GM21737 (cell line): Measurements from ENCODE around the gene MANSC1.
"Not testable (repeated sequence)": the region's sequence is repeated elsewhere in the genome, so short reads cannot be mapped to it uniquely, and the experiment has no call there.

Experiments
- ATAC-seq: cut with Tn5 transposase; IDR thresholded peaks from one replicate; pipeline ENCODE4 v1.9.1; 2021; ENCODE audit warnings: mild to moderate bottlenecking, moderate library complexity; ENCODE audit not compliant: unreplicated experiment

The MANSC1 gene

DNA sequence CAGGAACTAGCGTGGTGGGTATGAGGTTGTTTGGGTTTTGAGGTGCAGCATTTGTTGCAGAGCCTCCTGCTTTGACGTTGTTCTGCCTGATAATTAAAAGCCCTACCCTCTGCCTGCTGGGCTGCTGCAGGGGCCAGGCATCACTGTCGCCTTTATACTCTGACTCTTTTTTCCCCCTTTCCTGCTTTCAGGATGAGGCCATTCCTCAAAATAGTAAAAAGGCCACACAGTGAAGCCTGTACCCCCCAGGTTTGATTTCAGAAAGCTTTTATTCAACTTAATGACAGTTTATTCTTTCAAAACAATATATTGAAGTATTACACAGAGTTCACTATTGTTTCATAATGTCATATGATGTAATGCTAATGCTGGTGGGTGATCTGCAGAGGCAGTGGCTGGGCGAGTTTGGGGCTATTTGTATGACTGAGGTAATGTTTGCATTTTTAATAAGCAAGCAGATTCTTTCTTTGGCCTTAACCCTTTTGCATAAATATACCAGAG, 15.9 kb upstream of the MANSC1 start:
- no peak for ATAC-seq

DNA sequence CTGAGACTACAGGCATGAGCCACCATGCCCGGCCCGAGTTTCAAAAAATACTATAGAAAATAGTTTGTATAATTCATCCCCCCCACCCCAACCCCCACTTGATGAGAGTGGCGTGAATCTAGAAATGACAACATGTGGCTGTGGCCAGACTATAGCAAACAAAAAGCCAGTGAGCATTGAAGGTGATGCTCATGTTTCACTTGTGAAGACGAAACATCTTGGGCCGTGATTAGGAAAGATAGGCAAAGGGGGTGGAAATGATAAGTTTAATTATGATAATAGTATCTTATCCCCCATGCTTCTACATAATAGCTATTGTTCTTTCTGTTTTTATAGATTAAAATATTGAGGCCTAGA, 15.4 kb upstream of the MANSC1 start:
- no peak for ATAC-seq

DNA sequence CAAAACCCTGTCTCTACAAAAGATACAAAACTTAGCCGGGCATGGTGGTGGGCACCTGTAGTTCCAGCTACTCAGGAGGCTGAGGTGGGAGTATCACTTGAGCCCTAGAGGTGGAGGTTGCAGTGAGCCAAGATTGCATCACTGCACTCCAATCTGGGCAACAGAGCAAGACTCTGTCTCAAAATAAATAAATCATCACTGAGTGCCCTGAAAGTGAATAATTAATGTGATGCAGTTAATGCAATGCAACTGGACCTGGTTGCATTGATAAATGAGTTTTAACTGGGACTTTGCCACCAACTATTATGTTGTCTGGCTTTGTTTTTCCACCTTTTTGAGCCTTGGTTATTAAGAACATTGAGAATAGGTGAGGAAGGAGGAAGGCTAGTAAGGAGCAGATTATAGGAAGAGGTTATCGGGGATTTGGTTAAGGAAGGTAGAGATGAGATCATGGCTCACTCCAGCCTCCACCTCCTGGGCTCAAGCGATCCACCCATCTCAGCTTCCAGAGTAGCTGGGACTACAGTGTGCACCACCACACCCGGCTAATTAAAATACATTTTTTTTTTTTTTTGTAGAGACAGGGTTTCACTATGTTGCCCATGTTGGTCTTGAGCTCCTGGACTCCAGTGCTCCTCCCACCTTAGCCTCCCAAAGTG, 14.9 kb upstream of the MANSC1 start:
- ATAC-seq: no peak

DNA sequence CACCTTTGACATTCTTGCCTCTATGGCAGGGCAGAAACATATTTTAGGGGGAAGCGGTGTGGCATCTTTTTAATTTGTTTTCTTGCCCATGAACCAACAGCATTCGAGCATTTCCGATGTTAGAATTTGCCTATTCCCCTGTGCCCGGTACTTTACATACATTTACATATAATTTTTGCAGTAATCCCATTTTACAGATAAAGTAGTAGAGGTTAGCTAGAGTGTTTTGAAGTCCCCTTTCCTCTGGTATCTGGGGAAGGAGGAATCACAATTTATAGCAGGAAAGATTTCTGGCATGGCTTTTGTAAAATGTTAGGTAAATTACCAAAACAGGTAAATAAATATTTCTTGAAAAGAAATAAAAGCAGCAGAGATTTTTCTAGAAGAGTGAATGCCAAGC, 8.5 kb upstream of the MANSC1 start:
- no peak for ATAC-seq

DNA sequence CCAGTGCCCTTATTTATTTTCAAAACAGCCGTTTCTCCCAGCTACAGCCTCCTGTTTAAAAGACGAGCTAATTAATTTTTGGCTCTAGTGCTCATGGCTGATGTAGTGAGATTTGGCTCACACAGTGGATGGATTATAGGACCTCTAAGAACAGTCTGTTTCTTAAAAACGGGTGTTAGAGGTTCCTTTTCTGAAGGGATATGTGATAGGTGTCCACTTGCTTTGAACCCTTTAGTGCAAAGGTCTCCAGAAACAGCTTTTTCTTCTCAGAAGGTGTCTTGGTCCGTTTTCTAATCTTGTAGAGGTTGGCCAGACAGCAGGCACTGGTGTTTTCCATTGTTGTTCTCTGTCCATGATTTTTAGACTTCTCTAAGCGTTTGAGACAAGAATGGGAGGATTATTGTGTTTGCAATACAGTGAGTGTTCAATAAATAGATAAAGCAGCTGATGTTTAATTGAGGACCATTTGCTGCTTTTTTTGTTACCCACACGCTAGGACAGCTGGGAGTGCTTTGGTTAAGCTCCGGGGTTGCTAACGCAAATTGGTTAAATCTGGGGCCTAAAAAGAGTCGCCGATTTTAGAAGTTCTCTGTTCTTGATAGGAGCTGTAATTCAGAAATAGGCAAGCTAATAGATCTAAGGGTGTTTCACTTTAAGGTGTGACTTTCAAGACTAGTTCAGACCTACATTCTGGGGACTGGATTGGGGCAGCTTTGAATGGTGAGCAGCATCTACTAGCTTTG, 7.8 kb upstream of the MANSC1 start:
- no peak for ATAC-seq

DNA sequence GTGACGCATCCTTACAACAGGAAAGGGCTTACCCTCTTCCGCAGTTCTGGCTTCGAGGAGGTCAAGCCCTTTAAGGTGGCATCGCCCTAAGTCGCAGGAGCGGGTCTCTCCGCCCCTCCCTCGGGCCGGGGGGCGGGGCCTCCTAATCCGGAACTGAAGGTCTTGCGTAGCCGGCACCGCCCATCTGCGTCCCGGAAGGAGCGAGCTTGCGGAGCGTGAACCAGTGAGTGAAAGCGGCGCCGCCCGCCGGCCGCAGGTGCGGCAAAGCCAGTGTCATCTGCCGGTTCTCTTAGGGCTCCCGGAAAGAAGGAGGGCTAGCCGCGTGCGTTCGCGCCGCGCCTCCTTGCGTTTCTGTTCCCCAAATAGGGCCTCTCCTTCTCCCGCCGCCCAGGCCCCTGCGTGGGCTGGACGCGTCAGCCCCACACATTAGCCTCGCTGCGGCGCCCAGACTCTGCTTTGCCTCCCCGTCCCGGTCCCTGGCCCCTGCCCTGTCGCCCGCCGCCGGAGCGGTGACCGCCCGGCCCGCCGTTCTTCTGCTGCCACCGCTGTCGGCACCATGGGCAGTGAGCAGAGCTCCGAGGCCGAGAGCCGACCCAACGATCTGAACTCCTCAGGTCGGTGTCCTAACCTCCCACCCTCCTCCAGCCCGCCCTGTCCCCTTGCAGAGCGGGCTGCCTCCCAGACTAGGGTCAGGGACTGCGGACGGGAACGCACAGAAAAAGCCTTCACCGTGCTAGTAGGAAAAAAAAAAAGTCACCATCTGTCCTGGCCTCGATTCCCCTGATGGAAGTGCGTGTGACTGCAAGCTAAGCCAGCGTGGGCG, 7.1 kb upstream of the MANSC1 start, which contains the start of gene BORCS5:
Gene BORCS5 (plus strand): TSS at position 183 of the 823 bp plus-strand sequence. CDS start 374 bp downstream, at position 557.
- peak; percentile 87 for ATAC-seq

DNA sequence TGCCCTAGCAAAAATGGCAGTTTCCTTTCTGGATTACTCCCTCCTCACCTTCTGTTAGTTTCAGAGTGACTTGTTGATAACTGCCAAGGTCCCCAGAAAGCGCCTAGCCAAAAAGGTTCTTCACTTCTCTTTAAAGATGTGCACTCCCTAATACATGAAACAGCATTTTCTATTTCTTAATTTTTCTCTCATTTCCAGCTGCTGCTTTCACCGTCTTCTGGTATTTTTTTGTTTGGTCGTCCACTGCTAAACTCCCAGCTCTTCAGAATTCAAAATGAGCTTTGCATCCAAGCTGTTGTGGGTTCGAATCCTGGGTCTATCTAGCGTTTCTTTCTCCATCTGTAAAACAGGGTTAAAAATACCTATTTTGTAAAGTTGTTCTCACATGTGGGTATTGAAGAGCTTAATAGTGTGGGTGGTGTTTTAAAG, 6.4 kb upstream of the MANSC1 start:
- ATAC-seq: no peak

DNA sequence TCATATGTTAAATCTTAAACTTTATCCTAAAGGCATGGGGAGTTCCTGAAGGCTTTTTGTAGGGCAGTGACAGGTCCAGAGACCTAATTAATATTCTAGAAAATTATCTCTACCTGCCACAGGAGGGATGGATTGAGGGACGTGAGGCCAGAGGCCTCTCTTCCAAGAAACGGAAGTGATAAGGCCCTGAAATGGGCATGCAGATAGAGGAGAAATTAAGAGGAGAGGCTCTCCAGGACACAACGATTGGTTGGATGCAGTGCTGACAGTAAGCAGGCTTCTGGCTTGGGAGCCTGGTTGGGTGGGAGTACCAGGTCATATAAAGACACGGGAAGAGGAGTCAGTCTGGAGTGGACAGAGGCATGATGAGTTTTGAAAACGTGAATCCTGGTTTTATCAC, 3.8 kb upstream of the MANSC1 start:
- ATAC-seq: no peak

DNA sequence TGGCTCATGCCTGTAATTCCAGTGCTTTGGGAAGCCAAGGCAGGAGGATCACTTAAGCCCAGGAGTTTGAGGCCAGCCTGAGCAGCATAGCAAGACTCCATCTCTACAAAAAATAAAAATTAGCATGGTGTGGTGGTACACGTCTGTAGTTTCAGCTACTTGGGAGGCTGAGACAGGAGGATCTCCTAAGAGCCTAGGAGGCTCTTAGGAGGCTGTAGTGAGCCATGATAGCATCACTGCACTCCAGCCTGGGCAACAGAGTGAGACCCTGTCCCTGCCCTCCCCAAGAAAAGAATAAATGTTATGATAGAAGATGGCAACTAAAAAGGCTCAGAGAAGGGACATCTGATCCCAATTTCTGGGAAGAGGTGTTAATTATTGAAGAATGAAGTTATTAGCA, 3.2 kb upstream of the MANSC1 start:
- no peak for ATAC-seq

DNA sequence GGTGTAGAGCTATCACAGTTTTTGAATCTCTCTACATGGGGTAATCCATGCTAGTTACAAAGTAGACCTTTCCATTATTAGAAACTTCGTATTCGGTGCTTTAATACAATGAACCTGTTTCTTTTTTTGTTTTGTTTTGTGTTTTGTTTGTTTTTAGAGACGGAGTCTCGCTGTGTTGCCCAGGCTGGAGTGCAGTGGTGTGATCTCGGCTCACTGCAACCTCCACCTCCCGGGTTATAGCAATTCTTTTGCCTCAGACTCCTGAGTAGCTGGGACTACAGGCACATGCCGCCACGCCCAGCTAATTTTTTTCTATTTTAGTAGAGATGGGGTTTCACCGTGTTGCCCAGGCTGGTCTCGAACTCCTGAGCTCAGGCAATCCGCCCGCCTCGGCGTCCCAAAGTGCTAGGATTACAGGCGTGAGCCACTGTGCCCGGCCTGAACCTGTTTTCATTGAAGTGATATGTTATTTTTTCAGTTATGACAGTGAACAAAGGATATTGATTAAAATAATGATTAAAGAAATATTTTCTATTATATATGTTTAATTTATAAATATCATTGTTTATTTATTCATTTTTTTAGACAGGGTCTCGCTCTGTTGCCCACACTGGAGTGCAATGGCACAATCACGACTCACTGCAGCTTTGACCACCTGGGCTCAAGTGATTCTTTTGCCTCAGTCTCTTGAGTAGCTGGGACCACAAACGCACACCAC, 1.6 kb upstream of the MANSC1 start:
- not testable (repeated sequence) for ATAC-seq

DNA sequence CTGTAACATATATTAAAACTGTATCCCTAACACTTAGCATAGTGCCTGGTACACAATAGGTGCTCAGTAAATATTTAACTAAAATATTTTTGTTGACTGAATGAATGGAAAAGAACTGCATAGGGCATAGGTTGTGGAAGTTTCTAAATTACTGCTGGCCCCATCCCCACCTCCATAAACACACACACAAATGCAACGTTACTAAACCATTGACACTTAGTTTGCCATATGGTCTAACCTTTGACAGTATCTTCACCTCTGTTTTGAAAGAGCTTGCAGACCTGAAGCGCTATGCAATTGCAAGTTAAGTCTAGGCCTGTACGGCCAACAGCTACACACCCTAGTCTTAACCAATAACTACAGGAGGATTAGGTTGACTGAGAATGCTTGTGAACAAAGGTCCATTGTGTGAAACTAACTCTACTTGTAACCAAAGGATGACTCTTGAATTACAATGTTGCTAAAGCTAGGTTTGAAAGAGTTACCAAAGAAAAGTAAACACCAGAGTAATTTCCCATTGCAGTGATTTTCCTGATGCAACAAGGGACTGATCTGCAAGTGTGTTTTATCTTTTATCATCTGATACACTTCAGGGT, 924 bp upstream of the MANSC1 start:
- ATAC-seq: no peak

DNA sequence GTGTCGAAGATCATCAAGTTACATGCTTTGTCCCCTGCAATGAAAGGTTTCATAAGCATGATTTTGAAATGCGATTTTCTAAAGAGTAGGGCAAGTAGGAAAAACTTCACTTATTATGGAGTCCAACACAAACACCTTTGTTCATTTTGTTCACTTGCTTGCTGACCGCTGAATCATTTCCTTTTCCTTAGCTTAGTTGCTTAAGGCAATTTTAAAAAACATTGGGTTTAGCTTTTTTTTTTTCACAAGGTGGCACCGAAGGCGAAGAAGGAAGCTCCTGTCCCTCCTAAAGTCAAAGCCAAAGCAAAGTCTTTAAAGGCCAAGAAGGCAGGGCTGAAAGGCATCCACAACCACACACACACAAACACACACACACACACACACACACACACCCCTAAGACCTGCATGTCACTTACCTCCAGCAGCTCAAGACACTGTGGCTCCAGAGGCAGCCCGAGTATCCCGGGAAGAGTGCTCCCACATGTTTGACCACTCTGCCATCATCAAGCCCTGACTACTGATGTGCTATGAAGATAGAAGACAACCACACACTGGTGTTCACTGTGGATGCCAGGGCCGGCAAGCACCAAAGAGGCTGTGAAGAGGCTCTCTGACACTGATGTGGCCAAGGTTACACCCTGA, 11.4 kb downstream of the MANSC1 start:
- no peak for ATAC-seq

DNA sequence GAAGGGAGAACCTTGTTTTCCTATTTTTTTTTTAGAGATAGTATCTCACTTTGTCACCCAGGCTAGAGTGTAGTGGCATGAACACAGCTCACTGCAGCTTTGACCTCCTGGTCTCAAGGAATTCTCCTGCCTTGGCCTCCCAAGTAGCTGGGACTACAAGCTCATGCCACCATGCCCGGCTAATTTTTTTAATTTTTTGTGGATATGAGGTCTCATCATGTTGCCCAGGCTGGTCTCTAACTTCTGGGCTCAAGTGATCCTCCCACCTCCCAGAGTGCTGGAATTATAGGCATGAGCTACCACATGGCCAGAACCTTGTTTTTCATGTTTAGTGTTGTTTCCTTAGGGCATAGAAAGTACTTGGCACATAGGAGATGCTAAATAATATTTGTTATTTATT, 13.5 kb downstream of the MANSC1 start:
- ATAC-seq: no peak

DNA sequence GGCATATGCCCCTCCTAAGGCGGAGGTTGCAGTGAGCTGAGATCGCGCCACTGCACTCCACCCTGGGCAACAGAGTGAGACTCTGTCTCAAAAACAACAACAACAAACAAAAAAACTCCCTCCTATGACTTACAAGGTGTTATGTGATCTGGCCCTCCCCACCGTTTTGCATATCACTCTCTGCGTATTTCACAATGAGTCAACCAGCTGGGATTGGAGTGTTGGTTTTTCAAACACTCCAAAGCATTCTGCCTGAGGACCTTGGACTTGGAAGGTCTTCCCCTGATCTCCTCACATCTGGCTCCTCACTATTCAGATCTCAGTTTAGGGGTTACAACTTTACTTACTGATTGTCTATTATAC, 14.0 kb downstream of the MANSC1 start:
- ATAC-seq: no peak

DNA sequence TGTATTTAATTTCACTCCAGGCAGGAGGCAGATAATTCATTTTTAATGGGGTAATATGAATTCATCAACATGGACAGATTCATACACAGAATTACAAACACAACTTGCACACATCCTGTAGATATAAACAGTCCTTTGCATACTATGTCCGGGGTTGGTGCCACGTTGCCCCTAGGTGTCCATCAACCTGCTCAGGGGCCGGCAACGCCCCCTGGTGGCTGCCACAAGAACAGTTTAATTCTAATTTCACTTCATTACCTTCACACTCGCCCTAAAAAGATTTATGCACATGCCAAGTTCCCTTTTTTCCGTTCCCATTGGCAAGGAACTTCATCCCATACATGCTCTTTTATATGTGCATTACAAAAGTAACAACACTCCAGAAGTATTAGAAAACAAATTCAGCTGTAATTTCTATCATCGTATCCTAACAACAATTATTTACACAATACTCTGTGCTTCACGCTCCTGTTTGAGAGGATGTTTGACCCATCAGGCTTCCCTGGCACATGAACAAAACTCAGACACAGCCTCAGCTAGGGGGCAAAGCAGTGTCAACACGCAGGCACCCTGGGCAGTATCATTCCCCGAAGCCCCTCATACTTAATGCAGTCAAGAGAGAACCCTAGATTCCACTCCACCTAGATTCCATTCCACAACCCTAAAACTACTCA, 15.5 kb downstream of the MANSC1 start:
- ATAC-seq: no peak

DNA sequence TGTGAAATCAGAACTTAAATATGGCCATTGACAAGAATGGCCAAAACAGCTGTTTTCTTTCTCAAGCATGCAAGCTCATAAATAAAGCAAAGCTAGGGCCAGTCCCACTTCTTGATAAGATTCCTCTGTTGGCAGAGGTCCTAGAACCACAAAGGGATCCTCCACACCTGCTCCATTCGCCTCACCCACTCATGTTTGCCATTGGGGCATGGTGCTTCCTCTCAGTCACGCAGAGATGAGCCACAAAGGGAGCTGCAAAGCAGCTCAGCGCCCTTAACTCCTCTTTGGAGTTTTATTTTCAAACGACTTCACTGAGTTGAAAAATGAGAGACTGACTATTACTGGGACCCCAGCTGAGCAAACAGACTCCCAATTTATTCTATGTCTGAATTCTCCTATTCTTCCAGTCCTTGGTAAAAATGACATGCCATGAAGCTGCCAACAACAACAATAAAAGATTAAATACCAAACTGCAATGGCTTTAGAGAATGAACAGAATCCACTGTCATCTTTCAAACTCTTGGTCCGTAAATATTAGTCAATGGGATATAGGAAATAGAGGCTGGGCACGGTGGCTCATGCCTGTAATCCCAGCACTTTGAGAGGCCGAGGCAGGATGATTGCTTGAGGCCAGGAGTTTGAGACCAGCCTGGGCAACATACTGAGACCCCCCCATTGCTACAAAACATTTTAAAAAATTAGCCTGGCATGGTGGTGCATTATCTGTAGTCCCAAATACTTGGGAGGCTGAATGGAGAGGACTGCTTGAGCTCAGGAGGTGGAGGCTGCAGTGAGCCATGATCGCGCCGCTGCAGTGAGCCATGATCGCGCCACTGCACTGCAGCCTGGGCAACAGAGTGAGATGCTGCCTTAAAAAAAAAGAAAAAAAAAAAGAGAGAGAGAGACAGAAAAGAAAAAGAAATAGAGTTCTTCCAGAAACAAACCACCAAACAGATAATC, 16.4 kb downstream of the MANSC1 start:
- ATAC-seq: no peak

DNA sequence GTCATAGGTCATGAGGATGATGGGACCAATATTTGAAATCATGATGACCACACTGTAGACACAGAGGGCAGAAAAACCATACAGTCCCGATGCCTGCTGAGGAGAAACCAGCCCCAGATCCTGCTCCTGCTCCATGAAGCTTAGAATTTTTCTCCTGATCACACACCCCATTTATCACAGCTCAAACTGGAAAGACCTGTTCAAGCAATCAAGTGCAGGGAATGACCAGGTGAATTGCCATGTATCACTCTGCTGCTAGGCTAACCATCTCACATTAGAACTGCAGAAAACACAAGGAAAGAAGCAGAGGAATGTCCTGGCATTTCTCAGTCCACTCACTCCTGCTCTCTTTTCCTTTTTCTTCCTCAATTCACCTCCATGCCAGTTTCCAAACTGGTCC, 18.1 kb downstream of the MANSC1 start:
- no peak for ATAC-seq

DNA sequence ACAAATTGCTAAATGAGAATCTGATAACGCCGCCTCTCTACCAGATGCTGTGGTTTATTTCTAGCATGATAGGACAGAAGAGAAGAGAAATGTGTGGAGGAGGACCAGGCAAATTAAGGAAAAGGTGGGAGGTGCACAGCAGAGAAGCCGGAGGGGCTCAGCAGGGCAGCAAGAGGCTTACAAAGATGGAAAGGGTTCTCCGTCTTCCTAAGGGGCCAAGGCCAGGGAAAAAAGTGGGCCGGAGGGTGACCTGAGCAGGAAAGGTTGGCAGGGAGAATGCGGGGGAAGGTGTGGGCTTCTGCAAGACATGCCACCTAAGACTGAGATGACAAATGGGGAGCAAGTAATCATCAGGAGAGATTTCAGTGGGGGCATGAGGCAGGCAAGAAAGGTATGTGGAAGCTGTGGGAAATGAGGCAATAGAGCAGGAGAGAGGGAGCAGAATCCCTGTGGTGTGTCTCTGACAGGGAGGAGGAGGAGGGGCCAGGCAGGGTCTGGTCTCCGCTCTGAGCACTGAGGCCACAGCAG, 18.7 kb downstream of the MANSC1 start:
- no peak for ATAC-seq
